ENCODE measurements around the gene CYTH1.

CYTH1 gene

GRCh38 chr17:78802459-78802858, 20.4 kb upstream of the CYTH1 start:
- Histone ChIP-seq H3K79me2 (ENCODE audit: insufficient read depth, low read length) (no peaks in the 10 kb centered on the region), H3K36me3 (ENCODE audit: insufficient read depth, low read length) (peaks cover 87% of the 10 kb centered on the region), H3K9ac (ENCODE audit: low read depth, low read length) (no peak overlapping the region)

GRCh38 chr17:78802008-78802407, 19.9 kb upstream of the CYTH1 start:
- Histone ChIP-seq H3K9ac (ENCODE audit: low read depth, low read length) (no peak overlapping the region), H3K27ac (ENCODE audit: low read length) (no peak overlapping the region), H3K4me2 (ENCODE audit: insufficient read depth, low read length) (no peak overlapping the region), H3K9me3 (ENCODE audit: insufficient read depth, low read length, severe bottlenecking) (no peaks in the 10 kb centered on the region), H2AFZ (ENCODE audit: low read depth, low read length) (no peak overlapping the region), H3K4me1 (ENCODE audit: insufficient read depth, low read length) (no peaks in the 10 kb centered on the region), H3K79me2 (ENCODE audit: insufficient read depth, low read length) (no peaks in the 10 kb centered on the region), H3K27me3 (ENCODE audit: insufficient read depth, low read length, poor library complexity) (no peaks in the 10 kb centered on the region), H4K20me1 (ENCODE audit: insufficient read depth, low read length) (peaks cover 22% of the 10 kb centered on the region), H3K36me3 (ENCODE audit: insufficient read depth, low read length) (peaks cover 87% of the 10 kb centered on the region), H3K4me3 (ENCODE audit: low read depth in 1 of 2, low read length in 2 of 2) (no peak overlapping the region)
- TF ChIP-seq EZH2 (IDR thresholded peaks at IDR 0.05; ENCODE audit: borderline replicate concordance, low read depth, low read length, severe bottlenecking), result no peak
- TF ChIP-seq, protein P1, sequence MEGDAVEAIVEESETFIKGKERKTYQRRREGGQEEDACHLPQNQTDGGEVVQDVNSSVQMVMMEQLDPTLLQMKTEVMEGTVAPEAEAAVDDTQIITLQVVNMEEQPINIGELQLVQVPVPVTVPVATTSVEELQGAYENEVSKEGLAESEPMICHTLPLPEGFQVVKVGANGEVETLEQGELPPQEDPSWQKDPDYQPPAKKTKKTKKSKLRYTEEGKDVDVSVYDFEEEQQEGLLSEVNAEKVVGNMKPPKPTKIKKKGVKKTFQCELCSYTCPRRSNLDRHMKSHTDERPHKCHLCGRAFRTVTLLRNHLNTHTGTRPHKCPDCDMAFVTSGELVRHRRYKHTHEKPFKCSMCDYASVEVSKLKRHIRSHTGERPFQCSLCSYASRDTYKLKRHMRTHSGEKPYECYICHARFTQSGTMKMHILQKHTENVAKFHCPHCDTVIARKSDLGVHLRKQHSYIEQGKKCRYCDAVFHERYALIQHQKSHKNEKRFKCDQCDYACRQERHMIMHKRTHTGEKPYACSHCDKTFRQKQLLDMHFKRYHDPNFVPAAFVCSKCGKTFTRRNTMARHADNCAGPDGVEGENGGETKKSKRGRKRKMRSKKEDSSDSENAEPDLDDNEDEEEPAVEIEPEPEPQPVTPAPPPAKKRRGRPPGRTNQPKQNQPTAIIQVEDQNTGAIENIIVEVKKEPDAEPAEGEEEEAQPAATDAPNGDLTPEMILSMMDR (IDR thresholded peaks at IDR 0.05; ENCODE audit: borderline replicate concordance, extremely low read depth, low read length, poor library complexity, severe bottlenecking), result no peak
- DNase-seq (no peak), ATAC-seq (ENCODE audit: insufficient read depth, low read depth) (no peak)

More at GRCh38 chr17:78802459-78802858, 20.4 kb upstream of the CYTH1 start:
- no peak for DNase-seq
- no peak overlapping the region for H3K4me3 ChIP-seq (ENCODE audit: low read depth in 1 of 2, low read length in 2 of 2)
- no peaks in the 10 kb centered on the region for H3K9me3 ChIP-seq (ENCODE audit: insufficient read depth, low read length, severe bottlenecking)
- no peaks in the 10 kb centered on the region for H3K4me1 ChIP-seq (ENCODE audit: insufficient read depth, low read length)
- no peak overlapping the region for H3K27ac ChIP-seq (ENCODE audit: low read length)
- H2AFZ ChIP-seq (ENCODE audit: low read depth, low read length), result no peak overlapping the region
- TF ChIP-seq EZH2 (IDR thresholded peaks at IDR 0.05; ENCODE audit: borderline replicate concordance, low read depth, low read length, severe bottlenecking), result no peak
- TF ChIP-seq, protein P1 (IDR thresholded peaks at IDR 0.05; ENCODE audit: borderline replicate concordance, extremely low read depth, low read length, poor library complexity, severe bottlenecking), result no peak
- H4K20me1 ChIP-seq (ENCODE audit: insufficient read depth, low read length), result peaks cover 22% of the 10 kb centered on the region
- no peak for ATAC-seq (ENCODE audit: insufficient read depth, low read depth)
- no peaks in the 10 kb centered on the region for H3K27me3 ChIP-seq (ENCODE audit: insufficient read depth, low read length, poor library complexity)
- H3K4me2 ChIP-seq (ENCODE audit: insufficient read depth, low read length), result no peak overlapping the region

- DNase-seq (no peak), ATAC-seq (ENCODE audit: insufficient read depth, low read depth) (no peak)
- Histone ChIP-seq H3K27me3 (ENCODE audit: insufficient read depth, low read length, poor library complexity) (no peaks in the 10 kb centered on the region), H3K4me2 (ENCODE audit: insufficient read depth, low read length) (no peak overlapping the region), H3K9me3 (ENCODE audit: insufficient read depth, low read length, severe bottlenecking) (no peaks in the 10 kb centered on the region), H3K4me1 (ENCODE audit: insufficient read depth, low read length) (no peaks in the 10 kb centered on the region), H2AFZ (ENCODE audit: low read depth, low read length) (no peak overlapping the region), H3K4me3 (ENCODE audit: low read depth in 1 of 2, low read length in 2 of 2) (no peak overlapping the region), H4K20me1 (ENCODE audit: insufficient read depth, low read length) (peaks cover 18% of the 10 kb centered on the region), H3K27ac (ENCODE audit: low read length) (no peak overlapping the region), H3K36me3 (ENCODE audit: insufficient read depth, low read length) (peaks cover 87% of the 10 kb centered on the region), H3K9ac (ENCODE audit: low read depth, low read length) (no peak overlapping the region), H3K79me2 (ENCODE audit: insufficient read depth, low read length) (no peaks in the 10 kb centered on the region)
- TF ChIP-seq, protein P1 (IDR thresholded peaks at IDR 0.05; ENCODE audit: borderline replicate concordance, extremely low read depth, low read length, poor library complexity, severe bottlenecking), result no peak
- TF ChIP-seq EZH2 (IDR thresholded peaks at IDR 0.05; ENCODE audit: borderline replicate concordance, low read depth, low read length, severe bottlenecking), result no peak
These were observed 18.3 kb upstream of the CYTH1 start for GRCh38 chr17:78800132-78800931.

All from DND-41 (cell line).